ENCODE data around the gene C16orf46.

- TF ChIP-seq CTCF (conservative IDR thresholded peaks at IDR 0.05 in 1 of 2, IDR thresholded peaks at IDR 0.05 in 1 of 2; ENCODE audit: low read depth in 1 of 2, low read length in 2 of 2) (no peak), EZH2 (IDR thresholded peaks at IDR 0.05; ENCODE audit: low read length, missing control alignments) (no peak)
Observed at GRCh38 chr16:81071805-81072204, 5.2 kb downstream of the C16orf46 start.

Data from fibroblast of lung (primary cell).